Mesenchymal stem cell (in vitro differentiated cells and primary cell): ENCODE results near the gene SNX10.

Experiments used
- DNase-seq: peaks from one replicate; pipeline ENCODE4 v3.0.0-alpha.2; 2013
- H2AFZ ChIP-seq: one replicate; pipeline ENCODE4 v1.6.1; 2013; ENCODE audit warnings: low read depth, mild to moderate bottlenecking, control low read depth, inconsistent platforms, low read length, moderate library complexity
- H2AK5ac ChIP-seq: 2 replicates; pipeline ENCODE4 v1.6.1; 2013; ENCODE audit warnings: low read length, moderate library complexity, mild to moderate bottlenecking, inconsistent platforms; ENCODE audit not compliant: severe bottlenecking
- H2BK120ac ChIP-seq: one replicate; pipeline ENCODE4 v1.6.1; 2013; ENCODE audit warnings: low read depth, mild to moderate bottlenecking, inconsistent platforms, low read length, moderate library complexity
- H2BK12ac ChIP-seq, 2 experiments: one replicate each; pipeline ENCODE4 v1.6.1; 2013; ENCODE audit warnings: inconsistent platforms in 2 of 2, low read length in 2 of 2, mild to moderate bottlenecking in 2 of 2, moderate library complexity in 2 of 2, control low read depth in 1 of 2
- H2BK15ac ChIP-seq: one replicate; pipeline ENCODE4 v1.6.1; 2013; ENCODE audit warnings: mild to moderate bottlenecking, low read depth, inconsistent platforms; ENCODE audit not compliant: poor library complexity, severe bottlenecking
- H2BK5ac ChIP-seq: 2 replicates; pipeline ENCODE4 v1.6.1; 2013; ENCODE audit warnings: low read depth, mild to moderate bottlenecking, low read length, control low read depth, inconsistent platforms; ENCODE audit not compliant: poor library complexity, severe bottlenecking
- H3K14ac ChIP-seq, 2 experiments: one replicate each; pipeline ENCODE4 v1.6.1; 2013; ENCODE audit warnings: inconsistent platforms in 2 of 2, low read length in 2 of 2, control low read depth in 1 of 2, mild to moderate bottlenecking in 1 of 2, moderate library complexity in 1 of 2
- H3K18ac ChIP-seq, 2 experiments: one replicate each; pipeline ENCODE4 v1.6.1; 2013; ENCODE audit warnings: inconsistent platforms in 2 of 2, low read length in 2 of 2, control low read depth in 1 of 2, low read depth in 1 of 2, mild to moderate bottlenecking in 1 of 2
- H3K23ac ChIP-seq, 2 experiments: one replicate each; pipeline ENCODE4 v1.6.1; 2013; ENCODE audit warnings: inconsistent platforms in 2 of 2, low read length in 2 of 2, mild to moderate bottlenecking in 2 of 2, moderate library complexity in 2 of 2, control low read depth in 1 of 2
- H3K27ac ChIP-seq: 2 replicates; pipeline ENCODE4 v1.5.1; 2013; ENCODE audit warnings: mild to moderate bottlenecking, moderate library complexity, low read length, control low read depth, inconsistent platforms; ENCODE audit not compliant: poor library complexity, severe bottlenecking
- H3K27me3 ChIP-seq, 2 experiments: 2 replicates each; pipeline versions ENCODE4 v1.6.1 to v1.7.0; 2013; ENCODE audit warnings: low read length in 2 of 2, mild to moderate bottlenecking in 2 of 2, moderate library complexity in 2 of 2, control low read depth in 1 of 2, inconsistent platforms in 1 of 2; ENCODE audit not compliant: control insufficient read depth in 1 of 2, insufficient read depth in 1 of 2
- H3K36me3 ChIP-seq, 2 experiments: 2 replicates each; pipeline versions ENCODE4 v1.6.1 to v1.7.0; 2013; ENCODE audit warnings: low read length in 2 of 2, control low read depth in 1 of 2, inconsistent platforms in 1 of 2, low read depth in 1 of 2, mild to moderate bottlenecking in 1 of 2; ENCODE audit not compliant: insufficient read depth in 2 of 2, control insufficient read depth in 1 of 2
- H3K4ac ChIP-seq, 2 experiments: one replicate each; pipeline ENCODE4 v1.6.1; 2013; ENCODE audit warnings: inconsistent platforms in 2 of 2, low read length in 2 of 2, mild to moderate bottlenecking in 2 of 2, moderate library complexity in 2 of 2, control low read depth in 1 of 2, low read depth in 1 of 2
- H3K4me1 ChIP-seq: 2 replicates; pipeline ENCODE4 v1.6.1; 2013; ENCODE audit warnings: low read depth, low read length, control low read depth; ENCODE audit not compliant: control insufficient read depth, insufficient read depth
- H3K4me2 ChIP-seq: 2 replicates; pipeline ENCODE4 v1.6.1; 2013; ENCODE audit warnings: low read length, mild to moderate bottlenecking, inconsistent platforms; ENCODE audit not compliant: poor library complexity, severe bottlenecking
- H3K4me3 ChIP-seq, 2 experiments: 2 replicates each; pipeline versions ENCODE4 v1.5.1 to v1.7.0; 2013; ENCODE audit warnings: low read length in 2 of 2, mild to moderate bottlenecking in 2 of 2, control low read depth in 1 of 2, low read depth in 1 of 2; ENCODE audit not compliant: insufficient read depth in 1 of 2
- H3K79me1 ChIP-seq: replicated peaks from 2 replicates; pipeline ENCODE4 v1.6.1; 2013; ENCODE audit warnings: mild to moderate bottlenecking, control low read depth, low read length, inconsistent platforms; ENCODE audit not compliant: poor library complexity, severe bottlenecking
- H3K9ac ChIP-seq: 2 replicates; pipeline ENCODE4 v1.7.0; 2013; ENCODE audit warnings: mild to moderate bottlenecking, low read length, moderate library complexity
- H3K9me3 ChIP-seq: 2 replicates; pipeline ENCODE4 v1.7.0; 2013; ENCODE audit warnings: mild to moderate bottlenecking, low read length; ENCODE audit not compliant: control insufficient read depth
- H4K8ac ChIP-seq: one replicate; pipeline ENCODE4 v1.6.1; 2013; ENCODE audit warnings: inconsistent platforms, mild to moderate bottlenecking, low read length, moderate library complexity
- H4K91ac ChIP-seq: one replicate; pipeline ENCODE4 v1.6.1; 2013; ENCODE audit warnings: mild to moderate bottlenecking, low read length, inconsistent platforms
- WGBS: methylation state at CpG from one replicate; pipeline ENCODE4 v1.1.7; 2013; ENCODE audit warnings: mixed read lengths; 5-methylcytosine and 5-hydroxymethylcytosine counted together

Gene SNX10

DNA sequence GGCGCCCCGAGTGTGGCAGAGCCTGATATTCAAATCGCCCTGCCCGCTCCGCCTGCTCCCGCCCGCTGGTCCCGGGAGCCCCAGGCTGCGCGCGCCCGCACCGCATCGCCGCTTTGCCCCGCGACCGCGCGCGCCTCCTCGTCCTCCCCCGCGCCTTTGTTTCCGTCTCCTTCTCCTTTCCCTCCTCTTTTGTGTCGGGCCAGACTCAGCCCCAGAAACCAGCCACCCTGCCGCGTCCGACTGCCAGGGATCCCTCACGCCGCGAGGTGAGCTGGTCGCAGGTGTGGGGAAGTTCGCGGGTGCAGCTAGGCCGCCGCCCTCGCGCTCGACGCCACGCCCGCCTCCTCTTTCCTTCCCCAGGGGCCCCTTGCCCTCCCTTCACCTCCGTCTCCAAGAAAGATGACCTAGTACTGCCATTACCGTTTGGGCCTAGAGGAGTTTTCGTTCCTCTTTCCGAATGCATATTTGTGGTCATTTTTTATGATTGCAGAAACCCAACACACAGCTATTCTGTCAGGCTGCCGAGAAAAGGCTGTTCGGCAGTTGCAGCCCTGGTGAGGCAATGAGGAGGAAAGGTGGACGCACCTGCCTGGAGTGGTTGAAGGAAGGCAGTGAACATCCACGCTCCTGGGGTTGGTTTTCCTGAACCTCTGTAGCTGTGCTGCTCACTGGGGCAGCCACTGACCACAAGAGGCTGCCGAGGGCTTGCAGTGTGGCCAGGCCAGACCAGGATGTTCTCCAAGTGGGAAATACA lies 107.3 kb downstream of the SNX10 start:
- Histone ChIP-seq H3K4me1 (peaks cover 7% of the 10 kb centered on the region), H4K91ac (peak overlapping the region; percentile 9), H3K14ac (peak overlapping the region in 1 of 2 experiments; percentile 63), H3K4me2 (peak overlapping the region; percentile 98), H3K27ac (no peak overlapping the region), H2AFZ (peak overlapping the region; percentile 88), H3K4me3 (peak overlapping the region; percentile 68 to 86), H3K27me3 (no peaks in the 10 kb centered on the region), H3K4ac (peak overlapping the region in 1 of 2 experiments; percentile 75), H3K9me3 (no peaks in the 10 kb centered on the region), H2BK12ac (peak overlapping the region in 1 of 2 experiments; percentile 79), H3K79me1 (no peaks in the 10 kb centered on the region), H2BK120ac (peak overlapping the region; percentile 52), H2AK5ac (no peak overlapping the region), H2BK5ac (no peak overlapping the region), H3K23ac (peak overlapping the region in 1 of 2 experiments; percentile 51), H3K36me3 (no peaks in the 10 kb centered on the region), H2BK15ac (peak overlapping the region; percentile 74), H3K9ac (peak overlapping the region; percentile 88), H3K18ac (peak overlapping the region; percentile 26 to 64), H4K8ac (peak overlapping the region; percentile 21)
- peak; percentile 44 for DNase-seq
- under 1% methylated on average over 49 of the region's 52 CpGs for WGBS

DNA sequence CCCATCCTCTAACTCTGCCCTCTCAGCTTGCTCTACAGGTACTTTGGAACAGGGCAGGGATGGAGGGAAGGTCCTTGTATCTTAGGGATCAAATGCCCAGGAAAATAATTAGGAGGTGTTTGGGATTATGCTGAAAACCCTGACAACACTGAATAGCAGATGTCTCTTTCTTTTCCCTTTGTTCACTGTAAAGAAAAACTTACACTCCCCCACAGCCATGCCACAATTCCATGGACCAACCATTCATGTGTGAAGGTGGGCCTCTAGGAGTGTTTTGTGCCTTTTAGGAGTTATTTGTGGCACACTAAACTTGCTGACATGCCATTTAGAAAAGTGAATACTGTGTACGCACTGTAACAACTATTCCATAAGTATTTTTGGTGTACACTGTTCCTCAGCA lies 108.1 kb downstream of the SNX10 start:
- no peak for DNase-seq
- H2BK15ac ChIP-seq: no peak overlapping the region
- H2AFZ ChIP-seq: no peak overlapping the region
- H3K9ac ChIP-seq: peak overlapping the region; percentile 88
- H3K4ac ChIP-seq: no peak overlapping the region
- no peaks in the 10 kb centered on the region for H3K79me1 ChIP-seq
- peaks cover 6% of the 10 kb centered on the region for H3K4me1 ChIP-seq
- no peak overlapping the region for H2BK12ac ChIP-seq
- H3K27me3 ChIP-seq: no peaks in the 10 kb centered on the region
- no peak overlapping the region for H3K4me3 ChIP-seq
- no peak overlapping the region for H2BK120ac ChIP-seq
- H4K8ac ChIP-seq: no peak overlapping the region
- H3K14ac ChIP-seq: no peak overlapping the region
- no peak overlapping the region for H2BK5ac ChIP-seq
- H3K27ac ChIP-seq: no peak overlapping the region
- no peak overlapping the region for H2AK5ac ChIP-seq
- H3K18ac ChIP-seq: no peak overlapping the region
- 100% methylated on average over 1 of the region's 1 CpG for WGBS
- no peak overlapping the region for H4K91ac ChIP-seq
- no peaks in the 10 kb centered on the region for H3K9me3 ChIP-seq
- H3K36me3 ChIP-seq: no peaks in the 10 kb centered on the region
- H3K23ac ChIP-seq: no peak overlapping the region
- H3K4me2 ChIP-seq: no peak overlapping the region

DNA sequence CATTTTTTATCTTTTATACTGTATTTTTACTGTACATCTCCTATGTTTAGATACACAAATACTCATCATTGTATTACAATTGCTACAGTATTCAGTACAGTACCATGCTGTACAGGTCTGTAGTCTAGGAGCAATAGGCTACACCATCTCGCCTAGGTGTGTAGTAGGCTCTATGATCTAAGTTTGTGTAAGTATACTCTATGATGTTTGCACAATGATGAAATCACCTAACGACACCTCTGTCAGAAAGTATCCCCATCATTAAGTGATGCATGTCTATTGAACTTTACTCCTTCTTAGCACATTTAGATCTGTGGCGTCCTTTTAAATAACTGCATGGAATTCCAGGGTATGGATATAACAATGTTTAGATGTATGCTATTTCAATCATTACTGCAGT lies 112.0 kb downstream of the SNX10 start:
- no CpG with 5 or more reads among the region's 3 CpGs for WGBS
- Histone ChIP-seq H2AK5ac (no peak overlapping the region), H2BK12ac (no peak overlapping the region), H3K4me1 (peaks cover 3% of the 10 kb centered on the region), H3K4me3 (no peak overlapping the region), H3K27me3 (no peaks in the 10 kb centered on the region), H2BK15ac (no peak overlapping the region), H2AFZ (no peak overlapping the region), H3K14ac (no peak overlapping the region), H2BK120ac (no peak overlapping the region), H3K18ac (no peak overlapping the region), H3K9me3 (no peaks in the 10 kb centered on the region), H4K8ac (no peak overlapping the region), H3K36me3 (no peaks in the 10 kb centered on the region), H3K4ac (no peak overlapping the region), H3K9ac (no peak overlapping the region), H3K79me1 (no peaks in the 10 kb centered on the region), H4K91ac (no peak overlapping the region), H2BK5ac (no peak overlapping the region), H3K4me2 (no peak overlapping the region), H3K27ac (no peak overlapping the region), H3K23ac (no peak overlapping the region)
- no peak for DNase-seq

DNA sequence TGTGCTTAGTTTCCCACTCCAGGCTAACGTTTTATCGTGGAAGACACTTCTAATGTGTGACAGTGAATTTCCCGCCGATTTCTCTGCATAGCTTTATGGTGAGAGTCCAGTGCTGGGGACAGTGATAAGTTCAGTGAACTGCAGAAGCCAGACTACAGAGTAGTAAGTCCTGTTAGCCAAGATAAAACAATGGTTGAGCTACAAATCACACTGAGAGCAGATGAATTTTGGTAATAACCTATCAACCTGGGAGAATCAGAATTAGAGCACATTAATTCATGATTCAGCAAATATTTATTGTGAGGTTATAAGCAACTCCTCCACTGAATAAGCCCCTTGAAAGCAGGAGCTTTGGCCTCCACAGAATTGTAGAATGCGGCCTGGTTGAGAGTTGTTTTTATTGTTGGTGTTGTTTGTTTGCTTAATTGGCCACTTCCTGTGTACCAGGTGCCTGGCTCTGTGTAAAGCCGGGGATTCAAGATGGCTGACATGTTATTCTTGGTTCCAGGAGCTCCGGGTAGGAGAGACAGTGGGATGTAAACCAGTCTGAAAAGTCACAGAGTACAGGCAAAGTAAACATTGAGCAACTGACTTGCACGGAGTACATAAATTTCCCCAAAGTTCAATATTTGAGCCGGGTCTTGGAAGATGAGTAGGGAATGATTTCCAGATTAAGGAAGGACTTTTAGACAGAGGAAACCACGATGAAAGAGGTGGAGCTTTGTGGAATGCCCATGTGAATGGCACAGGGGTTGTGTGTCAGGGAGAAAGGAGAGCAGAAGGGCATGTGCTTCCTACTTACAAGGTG lies 112.7 kb downstream of the SNX10 start:
- Histone ChIP-seq H2BK15ac (no peak overlapping the region), H3K14ac (no peak overlapping the region), H3K36me3 (no peaks in the 10 kb centered on the region), H4K91ac (no peak overlapping the region), H2BK120ac (no peak overlapping the region), H4K8ac (no peak overlapping the region), H3K4me1 (no peaks in the 10 kb centered on the region), H2BK12ac (no peak overlapping the region), H3K23ac (no peak overlapping the region), H2BK5ac (no peak overlapping the region), H3K9ac (no peak overlapping the region), H2AK5ac (no peak overlapping the region), H3K27me3 (no peaks in the 10 kb centered on the region), H3K79me1 (no peaks in the 10 kb centered on the region), H3K9me3 (no peaks in the 10 kb centered on the region), H3K18ac (no peak overlapping the region), H2AFZ (no peak overlapping the region), H3K27ac (no peak overlapping the region), H3K4ac (no peak overlapping the region), H3K4me2 (no peak overlapping the region), H3K4me3 (no peak overlapping the region)
- no peak for DNase-seq
- 56% methylated on average over 10 of the region's 10 CpGs for WGBS
